ENCODE measurements around the gene APBA1. TPM values are rescaled to one million over a fixed set of nuclear protein-coding genes. Genes with fewer than 3 reads are reported as not detected.

The APBA1 gene
- total RNA-seq, 1 donor from 2014 or later: under 0.01 TPM

DNA sequence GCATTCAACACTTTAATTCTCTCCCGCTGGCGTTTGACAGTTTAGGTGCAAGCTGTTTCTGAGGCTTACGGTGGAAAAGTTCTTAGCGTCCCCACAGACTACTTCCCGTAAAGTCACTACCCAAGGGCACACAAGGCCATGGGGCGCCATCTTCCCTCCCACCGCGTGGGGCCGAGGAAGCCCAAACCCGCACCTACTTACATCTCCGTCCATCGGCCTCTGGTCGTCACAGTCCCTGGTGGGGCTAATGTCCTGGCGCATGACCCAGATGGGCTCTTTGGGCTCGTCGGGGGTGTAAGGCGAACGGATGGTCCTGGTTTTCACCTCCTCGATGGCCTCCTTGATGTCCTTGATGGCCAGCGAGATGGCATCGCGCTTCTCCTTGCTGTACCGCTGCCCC lies 156.4 kb downstream of the APBA1 start:
- DNase-seq (ENCODE audit: low read depth) (no peak), FAIRE-seq (no peak)
- Histone ChIP-seq H3K4me3 (ENCODE audit: low read depth, low read length) (no peak overlapping the region), H3K27me3 (ENCODE audit: control insufficient read depth, insufficient read depth, low read length) (peaks cover 2% of the 10 kb centered on the region), H3K36me3 (ENCODE audit: control insufficient read depth, insufficient read depth, low read length) (no peaks in the 10 kb centered on the region)
- TF ChIP-seq, protein P1, sequence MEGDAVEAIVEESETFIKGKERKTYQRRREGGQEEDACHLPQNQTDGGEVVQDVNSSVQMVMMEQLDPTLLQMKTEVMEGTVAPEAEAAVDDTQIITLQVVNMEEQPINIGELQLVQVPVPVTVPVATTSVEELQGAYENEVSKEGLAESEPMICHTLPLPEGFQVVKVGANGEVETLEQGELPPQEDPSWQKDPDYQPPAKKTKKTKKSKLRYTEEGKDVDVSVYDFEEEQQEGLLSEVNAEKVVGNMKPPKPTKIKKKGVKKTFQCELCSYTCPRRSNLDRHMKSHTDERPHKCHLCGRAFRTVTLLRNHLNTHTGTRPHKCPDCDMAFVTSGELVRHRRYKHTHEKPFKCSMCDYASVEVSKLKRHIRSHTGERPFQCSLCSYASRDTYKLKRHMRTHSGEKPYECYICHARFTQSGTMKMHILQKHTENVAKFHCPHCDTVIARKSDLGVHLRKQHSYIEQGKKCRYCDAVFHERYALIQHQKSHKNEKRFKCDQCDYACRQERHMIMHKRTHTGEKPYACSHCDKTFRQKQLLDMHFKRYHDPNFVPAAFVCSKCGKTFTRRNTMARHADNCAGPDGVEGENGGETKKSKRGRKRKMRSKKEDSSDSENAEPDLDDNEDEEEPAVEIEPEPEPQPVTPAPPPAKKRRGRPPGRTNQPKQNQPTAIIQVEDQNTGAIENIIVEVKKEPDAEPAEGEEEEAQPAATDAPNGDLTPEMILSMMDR (IDR thresholded peaks at IDR 0.05; ENCODE audit: insufficient read depth, low read length, severe bottlenecking): no peak

DNA sequence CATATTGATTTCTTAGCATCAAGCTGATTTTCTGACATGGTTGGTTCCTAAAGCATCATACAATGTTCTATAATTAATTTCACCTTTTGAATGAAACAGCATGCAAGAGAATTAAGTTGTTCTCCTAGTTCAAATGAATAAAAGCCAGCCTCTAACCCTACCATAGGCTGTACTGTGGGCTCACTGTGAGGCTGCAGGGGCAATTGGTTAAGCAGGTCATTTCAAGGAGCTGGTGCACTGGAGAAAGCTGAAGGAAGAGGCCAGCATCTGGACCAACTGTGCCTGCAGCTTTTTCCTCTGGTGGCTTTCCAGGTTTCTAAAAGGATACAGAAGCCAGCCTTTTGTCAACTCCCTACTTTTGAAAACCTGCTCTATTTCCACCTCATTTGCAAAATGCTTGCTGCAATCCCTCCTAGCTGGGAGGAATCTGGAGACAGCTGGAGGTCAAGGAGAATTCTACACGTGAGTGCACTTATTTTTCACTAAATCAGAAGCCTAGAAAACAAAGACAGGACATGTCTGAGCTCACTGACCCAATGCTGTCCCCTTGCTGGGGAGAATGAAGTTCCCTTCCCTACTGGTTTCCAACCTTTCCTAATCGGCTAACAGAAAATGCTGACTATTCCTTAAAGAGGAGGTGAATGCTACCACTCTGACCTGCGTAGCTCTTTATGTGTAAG lies 158.9 kb downstream of the APBA1 start:
- TF ChIP-seq, protein P1 (IDR thresholded peaks at IDR 0.05; ENCODE audit: insufficient read depth, low read length, severe bottlenecking): no peak
- H3K4me3 ChIP-seq (ENCODE audit: low read depth, low read length): no peak overlapping the region
- no peaks in the 10 kb centered on the region for H3K27me3 ChIP-seq (ENCODE audit: control insufficient read depth, insufficient read depth, low read length)
- FAIRE-seq (no peak), DNase-seq (ENCODE audit: low read depth) (no peak)
- no peaks in the 10 kb centered on the region for H3K36me3 ChIP-seq (ENCODE audit: control insufficient read depth, insufficient read depth, low read length)

DNA sequence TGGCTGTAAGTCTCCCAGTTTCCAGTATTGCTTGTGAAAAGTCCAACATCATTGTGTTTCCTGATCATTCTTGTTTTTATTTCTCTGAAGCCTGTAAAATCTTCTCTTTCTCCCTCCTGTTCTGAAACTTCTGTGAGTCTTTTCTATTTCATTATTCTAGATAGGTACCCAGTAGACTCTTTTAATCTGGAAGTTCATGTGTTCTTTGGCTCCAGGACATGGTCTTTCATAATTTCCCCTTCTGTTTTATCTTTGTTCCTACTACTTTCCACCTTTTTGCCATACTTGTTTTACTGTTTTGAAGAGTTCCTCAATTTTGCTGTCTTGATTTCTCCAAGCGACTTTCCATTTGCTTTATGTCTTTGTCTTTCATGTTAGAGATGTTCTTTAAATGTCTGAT lies 168.1 kb downstream of the APBA1 start:
- Histone ChIP-seq H3K36me3 (ENCODE audit: control insufficient read depth, insufficient read depth, low read length) (no peaks in the 10 kb centered on the region), H3K4me3 (ENCODE audit: low read depth, low read length) (no peak overlapping the region), H3K27me3 (ENCODE audit: control insufficient read depth, insufficient read depth, low read length) (no peaks in the 10 kb centered on the region)
- no peak for DNase-seq (ENCODE audit: low read depth)
- TF ChIP-seq, protein P1 (IDR thresholded peaks at IDR 0.05; ENCODE audit: insufficient read depth, low read length, severe bottlenecking): no peak
- no peak for FAIRE-seq

DNA sequence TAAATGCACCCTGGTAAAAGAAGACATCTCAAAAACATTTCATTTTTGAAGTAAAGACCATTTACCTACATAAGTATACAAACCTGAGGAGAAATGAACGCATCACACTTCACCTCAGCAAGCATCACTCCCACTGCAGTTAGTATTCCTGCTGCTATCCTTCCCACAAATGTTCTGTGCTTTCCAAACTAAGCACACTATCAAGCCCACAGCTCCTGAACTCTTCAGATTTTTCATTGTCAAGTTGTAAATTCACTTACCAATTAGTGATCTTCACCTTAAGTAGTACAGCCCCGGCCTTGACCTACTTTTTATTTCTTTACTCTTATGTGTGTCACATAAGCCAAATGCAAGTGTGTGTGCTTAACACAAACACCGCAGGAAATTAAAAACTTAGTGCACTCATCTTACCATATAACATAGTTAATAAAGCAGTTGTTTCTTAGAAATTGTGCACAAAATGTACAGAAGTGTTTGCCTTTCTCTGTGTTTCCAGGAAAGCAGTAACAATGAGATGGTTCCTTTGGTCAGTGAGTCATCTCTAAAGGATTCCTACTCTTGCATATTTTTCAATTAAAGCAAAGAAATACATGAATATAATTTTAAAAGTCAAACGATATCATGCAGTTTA lies 169.4 kb downstream of the APBA1 start:
- TF ChIP-seq, protein P1 (IDR thresholded peaks at IDR 0.05; ENCODE audit: insufficient read depth, low read length, severe bottlenecking): no peak
- DNase-seq (ENCODE audit: low read depth): peak; percentile 48
- no peak overlapping the region for H3K4me3 ChIP-seq (ENCODE audit: low read depth, low read length)
- H3K36me3 ChIP-seq (ENCODE audit: control insufficient read depth, insufficient read depth, low read length): no peaks in the 10 kb centered on the region
- no peaks in the 10 kb centered on the region for H3K27me3 ChIP-seq (ENCODE audit: control insufficient read depth, insufficient read depth, low read length)
- FAIRE-seq: no peak

DNA sequence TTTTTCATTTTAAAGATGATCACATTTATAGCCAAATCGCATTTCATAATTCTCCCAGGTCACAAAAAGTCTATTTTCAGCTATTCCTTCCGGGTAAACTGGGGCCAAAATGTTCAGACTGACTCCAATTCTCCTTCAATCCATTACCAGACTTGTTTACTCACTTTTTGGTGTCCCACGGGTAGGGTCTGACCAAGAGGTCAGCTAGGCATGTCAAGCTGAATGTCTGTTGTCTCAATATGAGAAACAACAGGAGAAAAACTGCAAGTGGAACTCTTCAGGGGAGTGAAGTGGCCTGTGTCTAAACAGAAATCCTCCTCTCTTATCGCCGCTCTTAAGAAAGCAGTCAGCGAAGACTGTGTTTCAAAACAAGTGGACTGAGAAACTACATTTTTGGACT lies 171.3 kb downstream of the APBA1 start:
- Histone ChIP-seq H3K36me3 (ENCODE audit: control insufficient read depth, insufficient read depth, low read length) (no peaks in the 10 kb centered on the region), H3K27me3 (ENCODE audit: control insufficient read depth, insufficient read depth, low read length) (no peaks in the 10 kb centered on the region), H3K4me3 (ENCODE audit: low read depth, low read length) (no peak overlapping the region)
- TF ChIP-seq, protein P1 (IDR thresholded peaks at IDR 0.05; ENCODE audit: insufficient read depth, low read length, severe bottlenecking): no peak
- FAIRE-seq (no peak), DNase-seq (ENCODE audit: low read depth) (no peak)

Measured in bronchial epithelial cell (primary cell).